GM20000 (cell line): ENCODE data around the gene CARD9.
"Not testable (repeated sequence)": the region's sequence is repeated elsewhere in the genome, so short reads cannot be mapped to it uniquely, and the experiment has no call there.

Experiments
- DNase-seq: peaks from one replicate; pipeline ENCODE4 v3.0.0; 2012; ENCODE audit warnings: low spot score
- CTCF ChIP-seq: IDR thresholded peaks from 2 replicates; pipeline ENCODE4 v1.5.1; 2012; ENCODE audit warnings: mild to moderate bottlenecking, control low read depth; ENCODE audit errors: extremely low read depth, missing control alignments

CARD9 gene

GRCh38 chr9:136353757-136354488, 19.5 kb downstream of the CARD9 start:
- TF ChIP-seq CTCF, result no peak
- no peak for DNase-seq

- TF ChIP-seq CTCF, result no peak
- no peak for DNase-seq
Measured at GRCh38 chr9:136353088-136353487, 20.4 kb downstream of the CARD9 start.

- TF ChIP-seq CTCF, result no peak
- DNase-seq, result no peak
Measured at GRCh38 chr9:136352682-136353081, 20.8 kb downstream of the CARD9 start.

- not testable (repeated sequence) for DNase-seq
Measured at GRCh38 chr9:136351868-136352267, 21.6 kb downstream of the CARD9 start.

GRCh38 chr9:136351252-136351800, 22.1 kb downstream of the CARD9 start:
- no peak for TF ChIP-seq CTCF
- no peak for DNase-seq

- DNase-seq, result no peak
- TF ChIP-seq CTCF, result no peak
Measured at GRCh38 chr9:136349546-136349945, 23.9 kb downstream of the CARD9 start.

- no peak for TF ChIP-seq CTCF
Measured at GRCh38 chr9:136348691-136349090, 24.8 kb downstream of the CARD9 start.

GRCh38 chr9:136347472-136348256, 25.8 kb downstream of the CARD9 start:
- no peak for DNase-seq
- TF ChIP-seq CTCF, result no peak

More at GRCh38 chr9:136348691-136349090, 24.8 kb downstream of the CARD9 start:
- no peak for DNase-seq
